Activated T-cell treated with anti-CD3 and anti-CD28 coated beads for 48 hours (primary cell): ENCODE results near the gene SBF1.

Experiments used
- DNase-seq: peaks from one replicate; pipeline ENCODE4 v3.0.0-alpha.2; 2020; ENCODE audit warnings: low read depth

Gene SBF1

DNA sequence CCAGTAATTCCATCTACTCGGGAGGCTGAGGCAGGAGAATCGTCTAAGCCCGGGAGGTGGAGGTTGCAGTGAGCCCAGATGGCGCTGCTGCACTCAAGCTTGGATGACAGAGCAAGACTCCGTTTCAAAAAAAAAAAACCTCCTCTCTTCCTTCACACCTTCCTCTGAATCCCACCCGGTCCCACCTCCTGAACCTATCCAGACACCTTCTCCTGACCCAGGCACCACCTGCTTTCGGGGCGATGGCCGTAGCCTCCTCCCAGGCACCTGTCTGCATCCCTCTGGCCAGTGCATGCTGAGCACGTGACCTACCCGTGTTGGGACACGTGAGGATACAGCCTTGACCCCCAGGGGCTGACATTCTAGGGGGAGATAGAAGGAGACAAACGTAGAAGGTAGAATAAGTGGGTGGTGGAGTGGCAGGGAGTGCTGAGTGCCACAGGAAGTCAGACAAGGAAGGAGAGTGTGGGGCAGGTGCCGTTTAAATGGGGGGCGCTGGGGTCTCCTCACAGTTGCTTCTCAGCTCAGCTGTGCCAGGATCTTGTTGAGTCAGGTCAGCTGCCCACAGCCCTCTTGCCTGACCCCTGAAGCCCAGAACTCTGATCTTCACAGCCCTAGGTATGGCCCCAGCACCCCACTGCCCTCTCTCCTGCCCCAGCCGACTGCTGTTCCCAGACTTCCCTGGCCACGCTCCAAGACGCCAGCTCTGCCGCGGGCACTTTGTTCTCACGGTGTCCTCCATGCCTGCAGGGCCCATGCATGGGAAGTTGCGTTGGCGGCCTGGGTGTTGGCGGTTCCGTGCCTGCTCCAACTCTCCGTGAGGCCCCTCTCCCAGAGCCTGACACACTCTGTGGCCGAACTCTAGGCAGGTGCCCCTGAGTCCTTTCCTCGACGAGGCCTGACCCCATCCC lies 10.6 kb upstream of the SBF1 start:
- DNase-seq: no peak

GRCh38 chr22:50483977-50484853 lies 9.4 kb upstream of the SBF1 start:
- no peak for DNase-seq

- no peak for DNase-seq
These were observed 8.7 kb upstream of the SBF1 start for GRCh38 chr22:50483556-50483955.

GRCh38 chr22:50483106-50483505 lies 8.3 kb upstream of the SBF1 start:
- no peak for DNase-seq

GRCh38 chr22:50482107-50483074 lies 7.6 kb upstream of the SBF1 start:
- DNase-seq: no peak

GRCh38 chr22:50481440-50482106 lies 6.7 kb upstream of the SBF1 start, which contains the start of gene ADM2:
ADM2 (plus strand) TSS chr22:50481543; CDS start chr22:50481848, 305 bp downstream.
- DNase-seq: peak; percentile 61

GRCh38 chr22:50481045-50481439 lies 6.2 kb upstream of the SBF1 start:
- DNase-seq: no peak

- no peak for DNase-seq
These were observed 4.9 kb upstream of the SBF1 start for GRCh38 chr22:50479721-50480120.

DNA sequence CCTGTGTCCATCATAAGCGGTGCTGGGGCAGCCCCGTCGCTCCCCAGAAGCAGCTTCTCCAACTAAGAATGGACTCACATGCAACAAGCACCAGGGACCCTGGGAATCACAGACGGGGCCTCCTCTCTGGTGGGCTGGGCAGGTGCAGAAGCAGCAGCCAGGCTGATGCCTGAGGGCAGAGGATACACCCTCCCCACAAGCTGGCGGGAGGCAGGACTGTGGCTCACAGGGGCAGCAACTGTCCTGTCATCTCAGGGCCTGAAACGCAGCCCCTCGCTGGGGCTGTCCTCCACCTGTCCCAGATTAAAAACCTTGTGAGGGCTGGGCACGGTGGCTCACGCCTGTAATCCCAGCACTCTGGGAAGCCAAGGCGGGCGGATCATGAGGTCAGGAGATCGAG lies 3.1 kb upstream of the SBF1 start:
- DNase-seq: no peak

DNA sequence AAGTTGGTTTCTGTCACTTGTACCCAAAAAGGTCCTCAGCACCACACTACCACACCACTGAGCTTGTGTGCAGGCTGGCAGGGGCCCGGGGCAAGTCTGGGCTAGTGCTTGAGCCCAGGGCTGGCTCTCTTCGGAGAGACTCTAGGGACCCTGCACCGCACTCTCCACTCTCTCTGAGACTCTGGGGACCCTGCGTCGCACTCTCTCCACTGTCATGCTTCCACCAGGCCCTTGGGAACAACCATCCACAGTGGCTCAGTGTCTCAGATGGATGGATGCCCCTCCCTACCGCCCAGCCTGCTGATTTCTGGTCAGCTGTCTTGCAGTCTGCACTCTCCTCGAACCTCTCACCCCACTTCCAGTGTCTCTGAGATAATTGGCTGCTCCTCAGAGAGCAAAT lies 2.0 kb upstream of the SBF1 start:
- DNase-seq: no peak

GRCh38 chr22:50475652-50476002 lies 792 bp upstream of the SBF1 start:
- no peak for DNase-seq

GRCh38 chr22:50473855-50474671 lies 772 bp downstream of the SBF1 start:
- no peak for DNase-seq

DNA sequence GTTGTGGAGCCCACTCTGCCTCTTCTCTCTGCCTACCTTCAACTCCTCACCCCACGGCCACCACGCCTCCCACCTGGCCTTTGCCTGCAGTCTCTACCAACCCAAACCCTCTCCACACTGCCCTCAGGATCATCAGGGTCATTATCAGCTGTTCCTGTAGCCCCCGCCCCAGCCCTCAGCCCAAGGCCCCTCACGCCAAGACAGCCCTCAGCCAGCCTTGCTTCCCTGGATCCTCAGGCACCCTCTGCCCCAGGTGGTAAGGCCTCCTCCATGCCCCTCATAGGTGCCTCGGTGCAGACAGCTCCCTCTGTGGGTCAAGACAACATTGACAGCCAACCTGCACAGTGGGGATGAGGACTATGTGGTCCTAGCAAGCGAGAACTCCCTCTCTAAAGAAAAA lies 1.7 kb downstream of the SBF1 start:
- peak; percentile 52 for DNase-seq

DNA sequence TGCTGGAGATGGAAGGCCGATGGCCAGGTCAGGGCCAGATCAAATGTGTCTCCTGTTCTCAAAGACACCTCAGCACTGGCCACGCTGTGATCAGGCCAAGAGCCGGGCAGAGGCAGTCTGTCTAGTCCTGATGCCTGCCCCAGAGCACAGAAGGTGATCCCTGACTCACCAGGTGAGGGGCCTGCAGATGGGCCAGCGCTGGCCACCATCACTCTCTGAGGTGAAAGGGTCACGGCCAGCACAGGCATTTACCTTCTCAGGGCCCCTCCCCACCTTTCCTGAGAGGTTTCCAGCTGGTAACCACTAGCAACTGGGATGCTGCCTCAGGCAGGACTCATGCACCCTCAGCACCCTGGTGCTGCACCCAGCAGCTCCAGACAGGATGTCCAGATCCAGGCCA lies 2.9 kb downstream of the SBF1 start:
- DNase-seq: no peak

DNA sequence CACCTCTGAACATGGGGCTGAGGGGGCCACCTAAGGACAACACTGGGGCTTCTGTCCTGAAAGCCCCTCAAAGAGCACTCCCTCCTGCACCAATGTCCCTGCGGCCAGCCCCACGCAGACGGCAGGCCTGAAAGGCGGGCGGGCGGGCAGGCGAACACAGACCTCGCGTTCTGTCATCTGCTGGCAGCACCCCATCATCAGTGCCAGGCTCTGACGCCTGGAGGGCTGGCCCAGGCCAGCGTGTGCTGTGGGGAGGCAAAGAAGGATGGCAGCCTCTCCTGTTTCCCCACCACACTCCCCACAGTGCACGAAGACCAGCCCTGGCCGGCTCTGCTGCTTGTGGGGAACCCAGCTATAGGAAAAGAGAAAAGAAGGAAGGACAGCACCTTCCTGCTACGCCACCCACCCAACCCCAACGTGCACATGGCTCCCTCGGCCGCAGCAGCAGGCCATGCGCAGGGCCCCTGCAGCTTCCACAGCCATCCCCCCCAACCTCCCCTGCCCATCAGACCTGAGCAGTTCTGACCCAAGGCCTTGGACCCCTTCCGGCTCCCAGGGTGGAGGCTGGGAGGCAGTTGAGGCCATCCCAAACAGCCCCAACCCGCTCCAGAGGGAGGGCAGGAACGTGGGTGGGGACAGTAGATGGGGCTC lies 3.5 kb downstream of the SBF1 start:
- DNase-seq: no peak

GRCh38 chr22:50470491-50470890 lies 4.3 kb downstream of the SBF1 start:
- DNase-seq: no peak

GRCh38 chr22:50469377-50470305 lies 5.2 kb downstream of the SBF1 start:
- peak; percentile 88 for DNase-seq

DNA sequence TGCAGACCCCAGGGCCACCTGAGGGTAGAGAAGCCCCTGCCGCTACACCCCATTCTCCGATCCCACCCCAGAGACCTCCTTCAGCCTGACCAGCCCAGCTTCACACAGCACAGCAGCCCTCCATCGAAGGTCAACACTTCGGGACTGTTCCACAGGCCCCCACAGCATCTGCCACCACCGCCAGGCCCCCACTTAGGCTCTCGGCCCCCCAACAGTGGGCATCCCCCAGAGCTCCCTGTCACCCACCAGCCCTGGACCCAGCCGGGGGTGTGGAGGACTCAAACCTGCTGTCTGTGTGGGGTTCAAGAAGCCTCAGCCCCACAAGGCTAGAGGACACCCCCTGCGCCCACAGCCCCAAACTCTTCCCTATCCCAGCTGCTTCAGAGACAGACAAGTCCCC lies 6.2 kb downstream of the SBF1 start:
- DNase-seq: no peak
